GM20000 (cell line): Measurements from ENCODE around the gene REC8.

Experiments used
- DNase-seq: peaks from one replicate; pipeline ENCODE4 v3.0.0; 2012; ENCODE audit warnings: low spot score
- CTCF ChIP-seq: IDR thresholded peaks from 2 replicates; pipeline ENCODE4 v1.5.1; 2012; ENCODE audit warnings: mild to moderate bottlenecking, control low read depth; ENCODE audit errors: extremely low read depth, missing control alignments

Gene REC8

GRCh38 chr14:24192933-24193332 is 21.1 kb downstream of the REC8 start:
- TF ChIP-seq CTCF, result no peak
- no peak for DNase-seq

- TF ChIP-seq CTCF, result no peak
- DNase-seq, result no peak
These were observed 22.4 kb downstream of the REC8 start for GRCh38 chr14:24194186-24194872.

GRCh38 chr14:24194873-24195185 is 22.9 kb downstream of the REC8 start:
- no peak for TF ChIP-seq CTCF
- DNase-seq, result no peak

GRCh38 chr14:24195186-24196070 is 23.5 kb downstream of the REC8 start, which contains the start of gene TM9SF1:
TM9SF1 (minus strand) TSS chr14:24195441; CDS start chr14:24195019, 422 bp downstream.
- no peak for TF ChIP-seq CTCF
- peak; percentile 94 for DNase-seq

- peak; percentile 56 for DNase-seq
- TF ChIP-seq CTCF, result no peak
These were observed 24.5 kb downstream of the REC8 start for GRCh38 chr14:24196071-24197055.

- no peak for TF ChIP-seq CTCF
- no peak for DNase-seq
These were observed 25.2 kb downstream of the REC8 start for GRCh38 chr14:24197056-24197450.
